Thoracic aorta (tissue), 2 donors: ENCODE results near the gene SLC25A17. TPM values are rescaled to one million over a fixed set of nuclear protein-coding genes. Genes with fewer than 3 reads are reported as not detected.
"Not testable (repeated sequence)": the region's sequence is repeated elsewhere in the genome, so short reads cannot be mapped to it uniquely, and the experiment has no call there.

Experiments used
- ATAC-seq: fragments of 150-250 bp; one replicate; pipeline ENCODE4 v1.8.0; 2017; ENCODE audit warnings: low read depth; ENCODE audit not compliant: insufficient number of reproducible peaks, low FRiP score
- DNase-seq: peaks from one replicate; pipeline ENCODE4 v3.0.0-alpha.2; 2020; ENCODE audit warnings: low spot score
- H3K27ac ChIP-seq, 2 donors: fragments of 200-600 bp; sonication (generic); 1 replicate in 1 of 2; 2 replicates in 1 of 2; pipeline ENCODE4 v1.5.1; 2016; ENCODE audit warnings: mild to moderate bottlenecking in 2 of 2, moderate library complexity in 2 of 2
- H3K27me3 ChIP-seq: fragments of 200-600 bp; sonication (generic); replicated peaks from 2 replicates; pipeline ENCODE4 v1.6.0; 2016; ENCODE audit warnings: mild to moderate bottlenecking; ENCODE audit not compliant: insufficient read depth
- H3K36me3 ChIP-seq: fragments of 200-600 bp; sonication (generic); one replicate; pipeline ENCODE4 v1.5.1; 2016
- H3K4me1 ChIP-seq, 2 donors: fragments of 200-600 bp; sonication (generic); 1 replicate in 1 of 2; 2 replicates in 1 of 2; pipeline versions ENCODE4 v1.5.1 to v1.6.0; 2016; ENCODE audit warnings: low read depth in 2 of 2, mild to moderate bottlenecking in 1 of 2; ENCODE audit not compliant: control insufficient read depth in 1 of 2
- H3K4me3 ChIP-seq: fragments of 200-600 bp; sonication (generic); 2 replicates; pipeline ENCODE4 v1.5.1; 2016; ENCODE audit warnings: mild to moderate bottlenecking
- H3K9me3 ChIP-seq: fragments of 200-600 bp; sonication (generic); 2 replicates; pipeline ENCODE4 v1.5.1; 2016
- total RNA-seq, 2 donors: library from RNA; depleted of rRNA; stranded (reverse); fragments of >200 nt; gene quantifications; one replicate each; pipeline versions ENCODE4 v1.1.0 to v1.2.3, GENCODE V29; 2016
- TF ChIP-seq, protein P1 (sequence below): fragments of 200-600 bp; sonication (generic); IDR thresholded peaks from one replicate; pipeline ENCODE4 v1.5.1; 2019; ENCODE audit warnings: antibody characterized with exemption

Gene SLC25A17
- total RNA-seq, 2 donors from 2014 or later: 14.4 to 17.9 TPM

- Histone ChIP-seq H3K27me3 (no peaks in the 10 kb centered on the region), H3K4me3 (no peak overlapping the region), H3K4me1 (no peaks in the 10 kb centered on the region), H3K36me3 (peaks cover 66% of the 10 kb centered on the region), H3K27ac (no peak overlapping the region), H3K9me3 (no peaks in the 10 kb centered on the region)
- ATAC-seq (no peak), DNase-seq (no peak)
- TF ChIP-seq, protein P1, sequence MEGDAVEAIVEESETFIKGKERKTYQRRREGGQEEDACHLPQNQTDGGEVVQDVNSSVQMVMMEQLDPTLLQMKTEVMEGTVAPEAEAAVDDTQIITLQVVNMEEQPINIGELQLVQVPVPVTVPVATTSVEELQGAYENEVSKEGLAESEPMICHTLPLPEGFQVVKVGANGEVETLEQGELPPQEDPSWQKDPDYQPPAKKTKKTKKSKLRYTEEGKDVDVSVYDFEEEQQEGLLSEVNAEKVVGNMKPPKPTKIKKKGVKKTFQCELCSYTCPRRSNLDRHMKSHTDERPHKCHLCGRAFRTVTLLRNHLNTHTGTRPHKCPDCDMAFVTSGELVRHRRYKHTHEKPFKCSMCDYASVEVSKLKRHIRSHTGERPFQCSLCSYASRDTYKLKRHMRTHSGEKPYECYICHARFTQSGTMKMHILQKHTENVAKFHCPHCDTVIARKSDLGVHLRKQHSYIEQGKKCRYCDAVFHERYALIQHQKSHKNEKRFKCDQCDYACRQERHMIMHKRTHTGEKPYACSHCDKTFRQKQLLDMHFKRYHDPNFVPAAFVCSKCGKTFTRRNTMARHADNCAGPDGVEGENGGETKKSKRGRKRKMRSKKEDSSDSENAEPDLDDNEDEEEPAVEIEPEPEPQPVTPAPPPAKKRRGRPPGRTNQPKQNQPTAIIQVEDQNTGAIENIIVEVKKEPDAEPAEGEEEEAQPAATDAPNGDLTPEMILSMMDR: no peak
These were observed 10.0 kb upstream of the SLC25A17 start for GRCh38 chr22:40829131-40829530.

DNA sequence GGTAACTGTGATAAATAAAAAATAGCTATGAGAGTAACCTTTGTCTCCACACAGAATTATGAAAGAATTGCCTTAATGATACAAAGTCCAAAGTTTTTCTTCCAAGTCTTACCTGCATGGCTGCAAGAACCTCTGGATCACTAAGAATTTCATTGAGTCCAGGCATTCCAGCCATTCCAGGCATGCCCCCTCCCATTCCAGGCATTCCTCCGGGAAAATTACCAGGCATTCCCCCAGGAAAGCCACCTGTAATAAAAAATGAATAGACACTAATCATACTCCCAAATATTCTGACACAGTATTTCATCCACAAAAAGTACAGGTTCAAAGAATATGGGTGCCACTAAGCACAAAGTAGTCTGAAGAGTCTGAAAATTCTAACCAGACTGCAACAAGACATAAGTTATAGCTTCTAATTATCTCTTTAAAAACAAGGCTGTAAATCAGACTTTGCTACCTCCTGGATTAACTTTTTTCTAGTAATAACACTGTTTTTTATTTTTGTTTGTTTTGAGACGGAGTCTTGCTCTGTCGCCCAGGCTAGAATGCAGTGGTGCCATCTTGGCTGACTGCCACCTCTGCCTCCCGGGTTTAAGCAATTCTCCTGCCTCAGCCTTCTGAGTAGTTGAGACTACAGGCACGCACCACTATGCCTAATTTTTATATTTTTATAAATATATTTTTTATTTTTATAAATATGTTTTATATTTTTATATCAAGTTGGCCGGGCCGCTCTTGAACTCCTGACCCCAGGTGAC, 8.0 kb upstream of the SLC25A17 start:
- no peak overlapping the region for H3K27ac ChIP-seq
- TF ChIP-seq, protein P1: no peak

DNA sequence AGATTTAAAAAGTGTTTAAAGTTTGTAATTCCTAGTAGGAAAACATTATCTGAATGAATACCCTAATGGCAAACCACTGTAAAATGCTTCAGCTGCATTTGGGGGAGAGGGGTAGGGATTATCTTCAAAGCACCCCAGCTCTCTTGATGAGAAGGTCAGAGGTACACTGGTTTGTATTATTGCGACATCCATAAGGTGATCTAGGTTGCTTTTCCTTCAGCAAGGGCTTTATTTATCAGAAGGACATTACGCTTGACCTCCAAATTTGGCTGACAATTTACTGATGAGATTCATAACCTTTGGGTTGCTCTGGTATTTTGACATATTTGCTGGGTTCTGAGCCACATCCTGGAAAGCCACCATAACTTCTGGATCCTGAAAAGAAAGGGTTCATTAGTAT, 7.1 kb upstream of the SLC25A17 start:
- H3K36me3 ChIP-seq: peaks cover 41% of the 10 kb centered on the region
- ATAC-seq: not testable (repeated sequence)

More for the DNA sequence above, 8.0 kb upstream of the SLC25A17 start:
- no peak for DNase-seq
- H3K36me3 ChIP-seq: peaks cover 50% of the 10 kb centered on the region
- no peak overlapping the region for H3K4me3 ChIP-seq
- H3K9me3 ChIP-seq: no peaks in the 10 kb centered on the region
- H3K27me3 ChIP-seq: no peaks in the 10 kb centered on the region
- no peaks in the 10 kb centered on the region for H3K4me1 ChIP-seq
- ATAC-seq: no peak

GRCh38 chr22:40823426-40823825, 4.3 kb upstream of the SLC25A17 start:
- Histone ChIP-seq H3K27ac (no peak overlapping the region), H3K9me3 (no peaks in the 10 kb centered on the region), H3K4me1 (peaks cover 7 to 12% of the 10 kb centered on the region in 2 donors), H3K4me3 (no peak overlapping the region), H3K27me3 (no peaks in the 10 kb centered on the region), H3K36me3 (peaks cover 23% of the 10 kb centered on the region)
- TF ChIP-seq, protein P1: no peak
- DNase-seq: no peak
- no peak for ATAC-seq

More for the DNA sequence above, 7.1 kb upstream of the SLC25A17 start:
- H3K4me1 ChIP-seq, H3K27me3 ChIP-seq, H3K4me3 ChIP-seq, H3K27ac ChIP-seq, H3K9me3 ChIP-seq, DNase-seq: not testable (repeated sequence)

DNA sequence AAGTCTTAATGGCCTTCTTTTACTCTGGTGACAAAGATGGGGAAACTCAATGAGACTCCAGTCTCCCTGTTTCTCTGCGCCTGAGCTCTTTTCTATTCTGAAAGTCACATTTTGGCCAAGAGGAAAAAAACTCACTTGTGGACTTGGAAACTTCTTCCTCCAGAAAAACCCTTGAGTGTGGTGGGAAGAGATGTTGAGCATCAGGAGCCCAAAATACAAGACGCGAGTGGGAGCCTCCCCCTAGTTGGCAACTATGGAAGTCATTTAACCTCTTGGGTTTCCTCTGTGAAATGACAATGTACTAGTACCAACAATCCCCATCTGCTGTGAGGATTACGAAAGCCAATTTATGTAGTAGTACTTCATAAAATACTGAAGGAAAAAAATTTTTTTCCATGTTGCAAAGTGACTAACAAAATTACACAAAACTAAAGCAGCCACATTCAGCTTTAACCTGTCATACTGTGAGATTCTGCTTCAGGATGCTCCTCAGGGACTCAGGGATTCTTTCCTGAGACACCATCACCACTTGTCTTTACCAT, 524 bp upstream of the SLC25A17 start:
- H3K27ac ChIP-seq: peak overlapping the region; percentile 74 to 79
- peak overlapping the region; percentile 99 for H3K4me3 ChIP-seq
- H3K4me1 ChIP-seq: peaks cover 20 to 29% of the 10 kb centered on the region in 2 donors
- H3K27me3 ChIP-seq: no peaks in the 10 kb centered on the region
- TF ChIP-seq, protein P1: no peak
- ATAC-seq (no peak), DNase-seq (no peak)
- H3K9me3 ChIP-seq: no peaks in the 10 kb centered on the region
- peaks cover 6% of the 10 kb centered on the region for H3K36me3 ChIP-seq
